ENCODE results near the gene GJA5.

GRCh38 chr1:147719711-147720225 lies 40.6 kb downstream of the GJA5 start:
- TF ChIP-seq EZH2 (IDR thresholded peaks at IDR 0.05; ENCODE audit: borderline replicate concordance, low read depth, low read length, severe bottlenecking) (no peak), MYC (IDR thresholded peaks at IDR 0.05; ENCODE audit: low read depth, low read length) (no peak)
